Activated CD8-positive, alpha-beta T cell treated with anti-CD3 and anti-CD28 coated beads, Interleukin-2, amount 10 ng/mL, durations not matched to agents 7 days and 5 days (primary cell): Measurements from ENCODE around the gene HIVEP3. TPM values are rescaled to one million over a fixed set of nuclear protein-coding genes. Genes with fewer than 3 reads are reported as not detected.

ENCODE experiments used
- ATAC-seq: fragments of 150-1000 bp; cut with Tn5 transposase; one replicate; pipeline ENCODE4 v1.10.0; 2021; ENCODE audit warnings: moderate library complexity
- CTCF ChIA-PET: fragments of 350-600 bp; sonication (Branson Sonifier 250); formaldehyde crosslinking; loops from one replicate; lab custom pipeline; 2021; ENCODE audit warnings: antibody characterized with exemption; lab: Charles Lee
- POLR2A ChIA-PET: fragments of 350-600 bp; sonication (Branson Sonifier 250); formaldehyde crosslinking; loops from one replicate; lab custom pipeline; 2021; ENCODE audit warnings: antibody characterized with exemption; lab: Charles Lee
- DNase-seq: peaks from one replicate; pipeline ENCODE4 v3.0.0-alpha.2; 2020
- H3K27ac Mint-ChIP-seq: one replicate; pipeline ENCODE4 v1.8.0; 2021; ENCODE audit warnings: mild to moderate bottlenecking, mixed read lengths
- H3K27me3 Mint-ChIP-seq: one replicate; pipeline ENCODE4 v1.8.0; 2021; ENCODE audit warnings: low read depth, mixed read lengths
- H3K36me3 Mint-ChIP-seq: one replicate; pipeline ENCODE4 v1.8.0; 2021; ENCODE audit warnings: low read depth, mixed read lengths
- H3K4me1 Mint-ChIP-seq: one replicate; pipeline ENCODE4 v1.8.0; 2021; ENCODE audit warnings: low read depth, mixed read lengths
- H3K4me3 Mint-ChIP-seq: one replicate; pipeline ENCODE4 v1.8.0; 2021; ENCODE audit warnings: mild to moderate bottlenecking, mixed read lengths
- H3K9me3 Mint-ChIP-seq: one replicate; pipeline ENCODE4 v1.8.0; 2022; ENCODE audit warnings: mixed read lengths; ENCODE audit not compliant: insufficient read depth
- total RNA-seq, 2 experiments: library from RNA; stranded (reverse); gene quantifications; one replicate each; pipeline ENCODE4 v1.2.3, GENCODE V29; 2021

The HIVEP3 gene
- total RNA-seq, 2 experiments from 2014 or later, result 10.8 to 11.8 TPM

GRCh38 chr1:41652384-41653265 lies 266.1 kb downstream of the HIVEP3 start:
- Mint-ChIP-seq H3K4me3 (no peak overlapping the region), H3K9me3 (no peaks in the 10 kb centered on the region), H3K36me3 (peaks cover 7% of the 10 kb centered on the region), H3K27me3 (no peaks in the 10 kb centered on the region), H3K4me1 (peaks cover 56% of the 10 kb centered on the region), H3K27ac (no peak overlapping the region)
- DNase-seq (no peak), ATAC-seq (no peak)
- ChIA-PET CTCF (interaction anchor here (0.6 to 3.2 kb wide), 7 partner anchors 8 to 239 kb away, joined by 3 to 11 read pairs (median 6); no protein-coding TSS in a partner anchor), POLR2A (interaction anchor here (0.7 to 1.0 kb wide), 2 partner anchors 8 to 59 kb away, joined by 3 read pairs; no protein-coding TSS in a partner anchor)

- Mint-ChIP-seq H3K4me3 (no peak overlapping the region), H3K27ac (peak overlapping the region; percentile 74), H3K36me3 (peaks cover 7% of the 10 kb centered on the region), H3K4me1 (peaks cover 34% of the 10 kb centered on the region), H3K9me3 (no peaks in the 10 kb centered on the region), H3K27me3 (no peaks in the 10 kb centered on the region)
- DNase-seq (no peak), ATAC-seq (peak; percentile 30)
- CTCF ChIA-PET, result no interaction called here
- POLR2A ChIA-PET, result interaction anchor here (0.6 to 1.2 kb wide), 2 partner anchors 12 to 149 kb away, joined by 3 to 5 read pairs; no protein-coding TSS in a partner anchor
Observed at GRCh38 chr1:41650028-41650880, 268.5 kb downstream of the HIVEP3 start.

- H3K4me1 Mint-ChIP-seq, result peaks cover 32% of the 10 kb centered on the region
- DNase-seq (no peak), ATAC-seq (no peak)
- peaks cover 7% of the 10 kb centered on the region for H3K36me3 Mint-ChIP-seq
- POLR2A ChIA-PET, result interaction anchor here (0.6 to 1.2 kb wide), 2 partner anchors 12 to 150 kb away, joined by 3 to 5 read pairs; no protein-coding TSS in a partner anchor
- peak overlapping the region; percentile 47 for H3K27ac Mint-ChIP-seq
- no peaks in the 10 kb centered on the region for H3K9me3 Mint-ChIP-seq
- CTCF ChIA-PET, result interaction anchor here (1.0 to 1.1 kb wide), 2 partner anchors 9 to 75 kb away, joined by 3 read pairs; no protein-coding TSS in a partner anchor
- no peak overlapping the region for H3K4me3 Mint-ChIP-seq
- no peaks in the 10 kb centered on the region for H3K27me3 Mint-ChIP-seq
Observed at GRCh38 chr1:41649396-41650027, 269.2 kb downstream of the HIVEP3 start.

GRCh38 chr1:41648844-41649243 lies 269.9 kb downstream of the HIVEP3 start:
- H3K4me1 Mint-ChIP-seq, result peaks cover 29% of the 10 kb centered on the region
- POLR2A ChIA-PET, result interaction anchor here (1.2 kb wide), 1 partner anchor 13 kb away, joined by 5 read pairs; no protein-coding TSS in a partner anchor
- no peak for ATAC-seq
- peaks cover 7% of the 10 kb centered on the region for H3K36me3 Mint-ChIP-seq
- no peak overlapping the region for H3K27ac Mint-ChIP-seq
- CTCF ChIA-PET, result interaction anchor here (1.0 to 1.1 kb wide), 2 partner anchors 8 to 74 kb away, joined by 3 read pairs; no protein-coding TSS in a partner anchor
- H3K4me3 Mint-ChIP-seq, result no peak overlapping the region
- H3K27me3 Mint-ChIP-seq, result no peaks in the 10 kb centered on the region
- DNase-seq, result no peak
- H3K9me3 Mint-ChIP-seq, result no peaks in the 10 kb centered on the region

- Mint-ChIP-seq H3K9me3 (no peaks in the 10 kb centered on the region), H3K36me3 (peaks cover 7% of the 10 kb centered on the region), H3K4me1 (peaks cover 25% of the 10 kb centered on the region), H3K4me3 (no peak overlapping the region), H3K27ac (no peak overlapping the region), H3K27me3 (no peaks in the 10 kb centered on the region)
- ATAC-seq (no peak), DNase-seq (no peak)
- ChIA-PET POLR2A (no interaction called here), CTCF (interaction anchor here (1.1 kb wide), 1 partner anchor 74 kb away, joined by 3 read pairs; no protein-coding TSS in a partner anchor)
Observed at GRCh38 chr1:41648230-41648629, 270.5 kb downstream of the HIVEP3 start.

- peak overlapping the region; percentile 23 for H3K27ac Mint-ChIP-seq
- no peak for DNase-seq
- H3K4me3 Mint-ChIP-seq, result no peak overlapping the region
- H3K27me3 Mint-ChIP-seq, result no peaks in the 10 kb centered on the region
- H3K9me3 Mint-ChIP-seq, result no peaks in the 10 kb centered on the region
- ATAC-seq, result no peak
- H3K4me1 Mint-ChIP-seq, result peaks cover 22% of the 10 kb centered on the region
- POLR2A ChIA-PET, result no interaction called here
- H3K36me3 Mint-ChIP-seq, result peaks cover 7% of the 10 kb centered on the region
- CTCF ChIA-PET, result interaction anchor here (0.7 kb wide), 1 partner anchor 26 kb away, joined by 3 read pairs; no protein-coding TSS in a partner anchor
Observed at GRCh38 chr1:41647221-41648135, 271.2 kb downstream of the HIVEP3 start.

- POLR2A ChIA-PET, result no interaction called here
- H3K27ac Mint-ChIP-seq, result no peak overlapping the region
- H3K27me3 Mint-ChIP-seq, result no peaks in the 10 kb centered on the region
Observed at GRCh38 chr1:41646186-41646585, 272.5 kb downstream of the HIVEP3 start.

GRCh38 chr1:41645062-41645461 lies 273.7 kb downstream of the HIVEP3 start:
- DNase-seq (no peak), ATAC-seq (no peak)
- Mint-ChIP-seq H3K27ac (no peak overlapping the region), H3K36me3 (peaks cover 7% of the 10 kb centered on the region), H3K27me3 (no peaks in the 10 kb centered on the region), H3K9me3 (no peaks in the 10 kb centered on the region), H3K4me1 (peaks cover 9% of the 10 kb centered on the region), H3K4me3 (no peak overlapping the region)
- CTCF ChIA-PET, result interaction anchor here (0.6 kb wide), 1 partner anchor 10 kb away, joined by 3 read pairs; no protein-coding TSS in a partner anchor
- POLR2A ChIA-PET, result no interaction called here

More at GRCh38 chr1:41646186-41646585, 272.5 kb downstream of the HIVEP3 start:
- CTCF ChIA-PET, result no interaction called here
- Mint-ChIP-seq H3K9me3 (no peaks in the 10 kb centered on the region), H3K4me1 (peaks cover 19% of the 10 kb centered on the region), H3K36me3 (peaks cover 7% of the 10 kb centered on the region), H3K4me3 (no peak overlapping the region)
- ATAC-seq (no peak), DNase-seq (no peak)

GRCh38 chr1:41642922-41643821 lies 275.6 kb downstream of the HIVEP3 start:
- no peaks in the 10 kb centered on the region for H3K27me3 Mint-ChIP-seq
- ATAC-seq (no peak), DNase-seq (no peak)
- peaks cover 1% of the 10 kb centered on the region for H3K36me3 Mint-ChIP-seq
- no peaks in the 10 kb centered on the region for H3K9me3 Mint-ChIP-seq
- no peak overlapping the region for H3K27ac Mint-ChIP-seq
- CTCF ChIA-PET, result no interaction called here
- POLR2A ChIA-PET, result no interaction called here
- H3K4me3 Mint-ChIP-seq, result no peak overlapping the region
- H3K4me1 Mint-ChIP-seq, result no peaks in the 10 kb centered on the region
